GM19099 (cell line): ENCODE measurements around the gene BACE2.

Experiments
- POLR2A ChIP-seq: IDR thresholded peaks from 3 replicates; pipeline ENCODE4 v1.6.1; 2011; ENCODE audit warnings: low read depth; ENCODE audit not compliant: insufficient read length; ENCODE audit errors: extremely low read depth

BACE2 gene

GRCh38 chr21:41231060-41231459, 63.1 kb downstream of the BACE2 start:
- no peak for TF ChIP-seq POLR2A

GRCh38 chr21:41232013-41232412, 64.1 kb downstream of the BACE2 start:
- TF ChIP-seq POLR2A = no peak

GRCh38 chr21:41233916-41234315, 66.0 kb downstream of the BACE2 start:
- TF ChIP-seq POLR2A = no peak

DNA sequence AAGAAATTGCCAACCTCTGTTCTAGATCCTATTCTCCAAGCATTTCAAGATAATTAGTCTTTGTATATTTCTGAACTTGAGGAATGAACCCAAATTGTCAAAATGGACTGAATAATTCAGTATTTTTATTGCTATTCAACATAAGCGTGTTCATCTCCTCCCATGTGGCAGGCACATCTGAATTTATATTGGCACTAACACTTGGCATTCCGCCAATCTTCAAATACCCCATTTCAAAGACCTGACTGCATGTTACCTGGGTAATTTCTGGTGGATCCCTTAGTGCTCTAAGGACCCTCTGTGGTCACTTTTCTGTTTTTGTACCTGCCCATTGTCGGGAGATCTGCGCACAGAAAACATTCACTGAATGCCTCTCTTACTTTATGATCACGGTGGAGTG, 66.6 kb downstream of the BACE2 start:
- TF ChIP-seq POLR2A = no peak

DNA sequence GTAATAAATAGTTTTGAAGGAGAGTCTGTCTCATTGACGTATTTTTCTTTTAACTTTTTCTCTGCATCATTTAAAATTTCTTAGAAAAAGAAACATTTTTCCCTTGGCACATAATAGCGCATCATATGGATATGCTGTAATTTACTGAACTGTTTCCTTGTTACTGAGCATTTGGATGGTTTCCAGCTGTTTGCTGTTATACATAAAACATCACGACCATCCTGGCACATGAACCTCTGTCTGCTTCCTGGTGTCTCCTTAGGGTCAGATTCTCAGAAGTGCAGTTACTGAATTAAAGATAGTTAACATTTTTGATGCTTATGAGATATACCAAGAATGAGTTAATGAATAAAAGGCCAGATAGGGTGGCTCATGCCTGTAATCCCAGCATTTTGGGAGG, 67.2 kb downstream of the BACE2 start:
- no peak for TF ChIP-seq POLR2A

DNA sequence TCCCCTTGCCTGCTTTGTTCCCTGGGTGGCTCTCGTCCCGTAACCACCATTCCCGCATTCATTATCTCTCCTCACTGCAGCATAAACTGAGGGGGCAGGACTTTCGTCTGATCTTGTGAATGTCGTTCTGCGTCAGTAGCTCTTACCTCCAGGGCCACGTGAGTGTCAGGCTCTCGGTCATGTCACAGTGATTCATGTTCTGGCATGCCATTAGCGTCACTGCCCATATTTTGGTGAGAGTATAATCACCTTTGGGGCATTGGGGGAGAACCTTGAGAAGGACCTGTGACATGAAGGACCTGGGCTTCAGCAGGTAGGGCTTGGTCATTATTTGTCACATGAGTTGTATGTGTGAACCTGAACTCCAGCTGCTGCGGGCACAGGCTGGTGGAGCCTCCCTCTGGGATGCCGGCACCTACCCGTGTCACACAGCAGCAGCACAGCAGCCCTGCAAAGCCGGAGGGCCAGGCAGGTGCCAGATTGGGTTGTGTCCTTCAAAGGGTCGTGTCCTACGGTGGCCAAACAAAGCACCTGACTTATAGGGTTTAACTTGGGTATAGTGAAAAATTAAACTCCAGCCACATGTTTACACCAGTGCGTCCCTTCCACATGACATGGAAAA, 68.5 kb downstream of the BACE2 start:
- no peak for TF ChIP-seq POLR2A

- no peak for TF ChIP-seq POLR2A
Measured at GRCh38 chr21:41240040-41240439, 72.1 kb downstream of the BACE2 start.

- TF ChIP-seq POLR2A = no peak
Measured at GRCh38 chr21:41241341-41241740, 73.4 kb downstream of the BACE2 start.

GRCh38 chr21:41242238-41242829, 74.4 kb downstream of the BACE2 start:
- TF ChIP-seq POLR2A = no peak

DNA sequence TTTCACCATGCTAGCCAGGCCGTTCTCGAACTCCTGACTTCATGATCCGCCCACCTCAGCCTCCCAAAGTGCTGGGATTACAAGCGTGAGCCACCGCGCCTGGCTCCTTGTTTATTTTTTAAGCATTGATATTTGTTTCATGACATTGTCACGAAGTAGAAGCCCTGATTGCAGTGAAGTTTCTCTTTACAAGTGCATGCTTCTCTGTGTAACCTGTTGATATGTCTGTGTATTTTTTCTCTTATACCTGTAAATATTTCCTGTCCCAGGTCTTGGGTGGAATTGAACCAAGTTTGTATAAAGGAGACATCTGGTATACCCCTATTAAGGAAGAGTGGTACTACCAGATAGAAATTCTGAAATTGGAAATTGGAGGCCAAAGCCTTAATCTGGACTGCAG, 75.1 kb downstream of the BACE2 start:
- TF ChIP-seq POLR2A = no peak

GRCh38 chr21:41245509-41246135, 77.7 kb downstream of the BACE2 start:
- TF ChIP-seq POLR2A = no peak

- TF ChIP-seq POLR2A = no peak
Measured at GRCh38 chr21:41246808-41247207, 78.8 kb downstream of the BACE2 start.

DNA sequence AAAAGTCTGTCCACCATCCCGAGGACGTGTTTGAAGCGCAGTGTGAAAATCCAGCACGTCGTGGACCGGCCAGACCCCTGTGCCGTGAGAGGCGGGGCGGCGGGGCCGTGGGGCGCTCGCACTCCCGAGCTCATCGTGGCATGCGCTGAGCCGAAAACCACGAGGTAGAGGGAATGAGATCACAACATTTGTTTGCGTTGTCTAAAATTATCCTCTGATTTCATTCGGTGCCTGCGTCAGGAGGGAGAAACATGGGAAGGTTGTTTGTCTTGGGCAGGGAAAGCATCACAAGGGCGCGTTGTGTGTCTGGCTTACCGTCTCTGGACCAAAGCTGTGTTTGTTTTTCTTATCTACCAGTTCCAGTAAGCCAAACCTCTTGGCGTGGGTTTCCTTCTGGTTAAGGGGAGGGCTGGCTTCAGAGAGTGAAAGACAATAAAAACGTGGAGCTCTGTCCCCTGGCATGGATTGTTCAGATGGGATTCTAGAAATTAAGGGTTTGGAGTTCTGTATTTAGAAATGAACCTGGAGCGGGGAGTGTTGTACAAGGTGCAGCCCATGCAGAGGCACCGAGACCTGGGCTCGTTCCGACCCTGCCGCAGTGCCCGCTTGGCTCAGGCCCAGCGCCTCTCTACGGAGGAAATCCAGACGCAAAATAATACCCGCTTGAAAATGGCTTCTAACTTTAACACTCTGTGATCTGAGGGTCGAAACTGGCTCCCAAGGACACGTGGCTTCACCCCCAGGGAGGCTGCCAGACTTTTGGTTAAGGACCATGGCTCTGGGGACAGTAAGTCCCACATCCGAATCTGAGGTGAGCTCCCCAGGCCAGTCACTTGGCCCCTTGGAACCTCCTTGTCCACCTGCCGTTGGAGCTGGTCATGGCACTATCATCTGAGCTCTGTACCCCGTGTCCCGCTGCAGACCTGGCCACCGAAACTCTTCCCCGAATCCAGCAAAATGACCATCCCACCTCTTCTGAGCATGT, 79.9 kb downstream of the BACE2 start:
- no peak for TF ChIP-seq POLR2A

- no peak for TF ChIP-seq POLR2A
Measured at GRCh38 chr21:41249476-41249875, 81.5 kb downstream of the BACE2 start.

DNA sequence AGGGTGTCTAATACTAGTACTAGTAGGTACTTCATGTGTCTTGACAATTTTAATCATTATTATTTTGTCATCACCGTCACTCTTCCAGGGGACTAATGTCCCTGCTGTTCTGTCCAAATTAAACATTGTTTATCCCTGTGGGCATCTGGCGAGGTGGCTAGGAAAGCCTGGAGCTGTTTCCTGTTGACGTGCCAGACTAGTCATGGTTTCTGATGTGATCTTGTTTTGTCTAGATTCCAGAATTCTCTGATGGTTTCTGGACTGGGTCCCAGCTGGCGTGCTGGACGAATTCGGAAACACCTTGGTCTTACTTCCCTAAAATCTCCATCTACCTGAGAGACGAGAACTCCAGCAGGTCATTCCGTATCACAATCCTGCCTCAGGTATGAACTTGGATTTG, 82.6 kb downstream of the BACE2 start:
- no peak for TF ChIP-seq POLR2A

DNA sequence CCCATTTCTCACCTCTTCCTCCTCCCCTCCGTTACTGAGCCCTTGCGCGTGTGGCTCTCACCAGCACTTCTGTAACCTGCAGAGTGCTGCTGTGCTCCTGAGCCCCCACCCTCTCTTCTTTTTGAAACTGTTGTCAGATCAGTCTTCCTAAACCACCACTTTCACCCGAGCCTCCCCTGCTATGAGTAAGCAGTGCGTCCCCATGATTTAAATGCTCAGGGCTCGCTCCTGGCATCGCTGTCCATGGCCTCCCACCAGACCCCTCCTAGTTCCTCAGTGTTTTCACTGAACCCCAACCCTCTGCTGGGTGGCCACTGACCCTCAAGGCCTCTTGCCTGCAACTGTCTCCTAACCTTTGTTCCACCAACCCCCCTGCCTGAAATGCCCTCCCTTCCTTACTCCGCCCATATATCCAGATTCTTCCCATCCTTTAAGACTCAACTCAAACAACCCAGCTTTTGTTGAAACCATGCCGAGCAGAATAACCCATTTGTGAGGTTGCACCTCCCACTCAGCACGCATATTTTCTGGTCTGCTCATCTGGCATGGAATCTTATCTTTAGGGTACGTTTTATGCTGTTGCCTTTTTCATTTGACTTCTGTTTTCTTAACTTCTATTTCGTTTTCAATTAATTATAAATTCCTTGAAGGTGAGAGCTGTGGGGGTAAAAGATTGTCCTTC, 84.1 kb downstream of the BACE2 start:
- TF ChIP-seq POLR2A = no peak
